HepG2 (cell line): ENCODE results near the gene COPS6. TPM values are rescaled to one million over a fixed set of nuclear protein-coding genes. Genes with fewer than 3 reads are reported as not detected.

Experiments used
- AGO1 ChIP-seq: fragments of 200-400 bp; formaldehyde crosslinking; IDR thresholded peaks from 2 replicates; pipeline ENCODE4 v1.6.1; 2017; ENCODE audit warnings: mild to moderate bottlenecking, low read depth, low read length, moderate library complexity; ENCODE audit not compliant: poor library complexity, severe bottlenecking
- ATF7 ChIP-seq, 2 experiments: fragments of 450-650 bp in 1 of 2; sonication (generic) in 1 of 2; formaldehyde crosslinking in 1 of 2; IDR thresholded peaks; 2 replicates each; pipeline versions ENCODE4 v1.4.0 to v1.6.1; 2016 to 2020; ENCODE audit warnings: antibody characterized with exemption in 1 of 2, mild to moderate bottlenecking in 1 of 2, missing genetic modification reagents in 1 of 2
- EED ChIP-seq: sonication (generic); formaldehyde crosslinking; IDR thresholded peaks from 2 replicates; pipeline ENCODE4 v1.5.0; 2020; ENCODE audit warnings: mild to moderate bottlenecking, missing genetic modification reagents
- EZH2 ChIP-seq: conservative IDR thresholded peaks from 2 replicates; pipeline ENCODE4 v1.6.1; 2012; ENCODE audit warnings: mild to moderate bottlenecking, low read depth, low read length, moderate library complexity
- FOXK1 ChIP-seq: sonication (generic); formaldehyde crosslinking; IDR thresholded peaks from 2 replicates; pipeline ENCODE4 v1.4.0; 2020; ENCODE audit warnings: low read depth, missing genetic modification reagents, borderline replicate concordance
- KDM4B ChIP-seq: sonication (generic); formaldehyde crosslinking; IDR thresholded peaks from 2 replicates; pipeline ENCODE4 v1.4.0; 2020; ENCODE audit warnings: missing genetic modification reagents
- KDM5A ChIP-seq: fragments of 200-600 bp; sonication (generic); IDR thresholded peaks from 2 replicates; pipeline ENCODE4 v1.7.0; 2018; ENCODE audit warnings: antibody characterized with exemption, mild to moderate bottlenecking, low read length, borderline replicate concordance
- MEIS1 ChIP-seq: sonication (generic); formaldehyde crosslinking; IDR thresholded peaks from 2 replicates; pipeline ENCODE4 v1.9.0; 2021; ENCODE audit warnings: mild to moderate bottlenecking, missing genetic modification reagents, moderate library complexity, borderline replicate concordance
- NONO ChIP-seq, 2 experiments: fragments of 450-650 bp in 1 of 2; sonication (generic) in 1 of 2; formaldehyde crosslinking in 1 of 2; IDR thresholded peaks in 1 of 2; conservative IDR thresholded peaks in 1 of 2; 2 replicates each; pipeline versions ENCODE4 v1.6.1 to v1.8.0; 2017 to 2022; ENCODE audit warnings: mild to moderate bottlenecking in 1 of 2, missing genetic modification reagents in 1 of 2, moderate library complexity in 1 of 2
- NR1H2 ChIP-seq: sonication (generic); formaldehyde crosslinking; IDR thresholded peaks from 2 replicates; pipeline ENCODE4 v1.8.1; 2022; ENCODE audit warnings: low read depth, missing genetic modification reagents, borderline replicate concordance
- RAD51 ChIP-seq: fragments of 450-650 bp; IDR thresholded peaks from 2 replicates; pipeline ENCODE4 v1.6.1; 2016; ENCODE audit warnings: borderline replicate concordance
- ZBTB49 ChIP-seq: sonication (generic); formaldehyde crosslinking; IDR thresholded peaks from 2 replicates; pipeline ENCODE4 v1.4.0; 2020; ENCODE audit warnings: missing genetic modification reagents, borderline replicate concordance
- ZFP36L2 ChIP-seq: sonication (generic); formaldehyde crosslinking; IDR thresholded peaks from 2 replicates; pipeline ENCODE4 v1.4.0; 2020; ENCODE audit warnings: missing genetic modification reagents
- ZNF121 ChIP-seq: sonication (generic); formaldehyde crosslinking; IDR thresholded peaks from 2 replicates; pipeline ENCODE4 v1.5.0; 2020; ENCODE audit warnings: mild to moderate bottlenecking, missing genetic modification reagents
- ZNF34 ChIP-seq: sonication (generic); formaldehyde crosslinking; IDR thresholded peaks from 2 replicates; pipeline ENCODE4 v1.4.0; 2020; ENCODE audit warnings: mild to moderate bottlenecking, missing genetic modification reagents, borderline replicate concordance
- polyA plus RNA-seq, 8 experiments: library from polyadenylated mRNA; depleted of rRNA in 3 of 8; stranded (reverse) in 7 of 8; unstranded in 1 of 8; fragments of >200 nt; fragmentation: Illumina TruSeq in 4 of 8; extraction: Trizol in 4 of 8; gene quantifications; 2 replicates each; pipeline versions ENCODE4 v1.2.1 to v1.2.3, GENCODE V29; 2011 to 2016; ENCODE audit warnings: low read depth in 4 of 8, missing spikeins in 1 of 8, mixed read lengths in 1 of 8; ENCODE audit not compliant: insufficient read depth in 1 of 8
- total RNA-seq, 5 experiments: library from RNA; depleted of rRNA; stranded (reverse); fragments of >200 nt; fragmentation: Illumina TruSeq; extraction: Trizol; gene quantifications; 2 replicates each; pipeline ENCODE4 v1.2.3, GENCODE V29; 2016; ENCODE audit warnings: low read depth in 1 of 5
- TF ChIP-seq, protein P1 (sequence below): IDR thresholded peaks from 2 replicates; pipeline ENCODE4 v1.6.1; 2016; ENCODE audit warnings: low read depth
- TF ChIP-seq, protein P2 (sequence below), 2 experiments: sonication (generic) in 1 of 2; formaldehyde crosslinking in 1 of 2; IDR thresholded peaks; 2 replicates each; pipeline versions ENCODE4 v1.6.1 to v1.9.0; 2014 to 2022; ENCODE audit warnings: antibody characterized with exemption in 1 of 2, borderline replicate concordance in 1 of 2, inconsistent platforms in 1 of 2, low read depth in 1 of 2, missing genetic modification reagents in 1 of 2

The COPS6 gene
- total and polyA plus RNA-seq, 2 of the 13 experiments (the other 11 are each of a cell fraction or from before 2014, with no cell fraction given) = 33.4 to 117 TPM

DNA sequence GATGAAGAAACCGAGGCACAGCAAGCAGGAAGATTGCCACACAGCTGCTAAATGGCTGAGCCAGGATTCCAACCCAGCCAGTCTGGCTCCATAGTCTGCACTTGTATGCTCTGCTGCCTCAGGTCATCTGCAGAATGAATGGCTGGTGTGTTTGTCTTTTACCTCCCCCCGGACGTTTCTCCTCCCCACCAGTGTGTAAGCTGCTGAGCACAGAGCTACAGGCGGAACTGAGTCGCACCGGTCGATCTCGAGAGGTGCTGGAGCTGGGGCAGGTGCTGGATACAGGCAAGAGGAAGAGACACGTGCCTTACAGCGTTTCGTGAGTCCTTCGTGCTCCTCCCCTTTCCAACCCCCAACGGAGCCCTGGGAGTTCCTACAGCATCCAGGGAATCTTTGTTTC lies 33.3 kb downstream of the COPS6 start (continued):
- TF ChIP-seq RAD51 (no peak), EED (no peak), ZNF34 (CRISPR knock-in tag) (no peak), ZNF121 (no peak), MEIS1 (no peak), KDM4B (CRISPR knock-in tag) (no peak), ZBTB49 (CRISPR knock-in tag) (no peak), NR1H2 (CRISPR knock-in tag) (no peak), ZFP36L2 (CRISPR knock-in tag) (no peak), FOXK1 (CRISPR knock-in tag) (peak; percentile 31; the same call in 1 of the 2 replicates), ATF7 (IDR thresholded peaks at IDR 0.05) (no peak), ATF7 (CRISPR knock-in tag; IDR thresholded peaks at IDR 0.05) (no peak), AGO1 (no peak), EZH2 (no peak), KDM5A (no peak), NONO (IDR thresholded peaks at IDR 0.05) (no peak), NONO (CRISPR knock-in tag; conservative IDR thresholded peaks at IDR 0.05) (peak; percentile 88)
- TF ChIP-seq, protein P1, sequence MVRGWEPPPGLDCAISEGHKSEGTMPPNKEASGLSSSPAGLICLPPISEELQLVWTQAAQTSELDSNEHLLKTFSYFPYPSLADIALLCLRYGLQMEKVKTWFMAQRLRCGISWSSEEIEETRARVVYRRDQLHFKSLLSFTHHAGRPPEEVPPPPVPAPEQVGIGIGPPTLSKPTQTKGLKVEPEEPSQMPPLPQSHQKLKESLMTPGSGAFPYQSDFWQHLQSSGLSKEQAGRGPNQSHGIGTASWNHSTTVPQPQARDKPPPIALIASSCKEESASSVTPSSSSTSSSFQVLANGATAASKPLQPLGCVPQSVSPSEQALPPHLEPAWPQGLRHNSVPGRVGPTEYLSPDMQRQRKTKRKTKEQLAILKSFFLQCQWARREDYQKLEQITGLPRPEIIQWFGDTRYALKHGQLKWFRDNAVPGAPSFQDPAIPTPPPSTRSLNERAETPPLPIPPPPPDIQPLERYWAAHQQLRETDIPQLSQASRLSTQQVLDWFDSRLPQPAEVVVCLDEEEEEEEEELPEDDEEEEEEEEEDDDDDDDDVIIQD (CRISPR knock-in tag) = no peak
- TF ChIP-seq, protein P2, sequence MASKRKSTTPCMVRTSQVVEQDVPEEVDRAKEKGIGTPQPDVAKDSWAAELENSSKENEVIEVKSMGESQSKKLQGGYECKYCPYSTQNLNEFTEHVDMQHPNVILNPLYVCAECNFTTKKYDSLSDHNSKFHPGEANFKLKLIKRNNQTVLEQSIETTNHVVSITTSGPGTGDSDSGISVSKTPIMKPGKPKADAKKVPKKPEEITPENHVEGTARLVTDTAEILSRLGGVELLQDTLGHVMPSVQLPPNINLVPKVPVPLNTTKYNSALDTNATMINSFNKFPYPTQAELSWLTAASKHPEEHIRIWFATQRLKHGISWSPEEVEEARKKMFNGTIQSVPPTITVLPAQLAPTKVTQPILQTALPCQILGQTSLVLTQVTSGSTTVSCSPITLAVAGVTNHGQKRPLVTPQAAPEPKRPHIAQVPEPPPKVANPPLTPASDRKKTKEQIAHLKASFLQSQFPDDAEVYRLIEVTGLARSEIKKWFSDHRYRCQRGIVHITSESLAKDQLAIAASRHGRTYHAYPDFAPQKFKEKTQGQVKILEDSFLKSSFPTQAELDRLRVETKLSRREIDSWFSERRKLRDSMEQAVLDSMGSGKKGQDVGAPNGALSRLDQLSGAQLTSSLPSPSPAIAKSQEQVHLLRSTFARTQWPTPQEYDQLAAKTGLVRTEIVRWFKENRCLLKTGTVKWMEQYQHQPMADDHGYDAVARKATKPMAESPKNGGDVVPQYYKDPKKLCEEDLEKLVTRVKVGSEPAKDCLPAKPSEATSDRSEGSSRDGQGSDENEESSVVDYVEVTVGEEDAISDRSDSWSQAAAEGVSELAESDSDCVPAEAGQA (IDR thresholded peaks at IDR 0.05; ENCODE audit: low read depth) = no peak
- TF ChIP-seq, protein P2 (CRISPR knock-in tag; IDR thresholded peaks at IDR 0.05; ENCODE audit: borderline replicate concordance) = no peak
